ENCODE data around the gene CDC42BPA. TPM values are rescaled to one million over a fixed set of nuclear protein-coding genes. Genes with fewer than 3 reads are reported as not detected.

CDC42BPA gene
- total and polyA plus RNA-seq, 2 donors (not counting 3 experiments of a cell fraction or from before 2014, with no cell fraction given), result 26.1 to 92.6 TPM

DNA sequence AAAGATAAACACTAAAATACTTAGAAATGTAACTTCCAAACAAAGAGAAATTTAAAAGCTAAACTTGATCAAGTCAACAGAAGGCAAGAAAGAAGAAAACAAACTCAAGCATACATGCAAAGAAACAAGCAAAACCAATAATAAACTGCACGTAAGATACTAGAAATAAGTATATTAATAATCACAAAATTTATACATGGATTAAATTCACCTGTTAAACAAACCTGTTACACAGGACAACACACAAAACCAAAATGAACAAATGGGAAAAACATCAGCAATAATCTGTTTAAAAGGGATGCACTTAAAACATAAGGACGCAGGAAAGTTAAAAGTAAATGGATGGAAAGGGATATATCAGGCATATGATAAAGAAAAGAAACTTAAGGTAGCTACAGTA lies 165.8 kb downstream of the CDC42BPA start:
- H3K9me3 ChIP-seq (replicated peaks; ENCODE audit: control insufficient read depth, insufficient read depth, low read length), result no peaks in the 10 kb centered on the region
- dilution Hi-C loops (cut with MboI; ENCODE audit: extremely low pct_ligation_motif_present, low sequenced_read_pairs), result no loop called here
- H3K4me3 ChIP-seq (replicated peaks in 1 of 3; ENCODE audit: insufficient read depth in 1 of 3, low read depth in 1 of 3, low read length in 3 of 3), result no peak overlapping the region
- H3K9ac ChIP-seq (replicated peaks; ENCODE audit: extremely low read depth, insufficient read depth, low read length), result no peak overlapping the region
- H3K27me3 ChIP-seq (ENCODE audit: control insufficient read depth in 2 of 2, insufficient read depth in 2 of 2, low read length in 2 of 2), result no peaks in the 10 kb centered on the region
- POLR2A ChIA-PET, result no interaction called here
- CTCF ChIA-PET, result interaction anchor here (1.2 kb wide), 1 partner anchor 13 kb away, joined by 4 read pairs; no protein-coding TSS in a partner anchor
- no peak overlapping the region for H3K27ac ChIP-seq (ENCODE audit: insufficient read depth, low read depth, low read length)
- DNase-seq (ENCODE audit: low read depth, low spot score) (no peak), FAIRE-seq (no peak)
- H3K79me2 ChIP-seq (ENCODE audit: control insufficient read depth, insufficient read depth, low read length), result peaks cover 39% of the 10 kb centered on the region
- H4K20me1 ChIP-seq (replicated peaks; ENCODE audit: control insufficient read depth, extremely low read depth, insufficient read depth, low read length), result peaks cover 2% of the 10 kb centered on the region
- intact Hi-C loops (cut with micrococcal nuclease), result no loop called here
- TF ChIP-seq, protein P1, sequence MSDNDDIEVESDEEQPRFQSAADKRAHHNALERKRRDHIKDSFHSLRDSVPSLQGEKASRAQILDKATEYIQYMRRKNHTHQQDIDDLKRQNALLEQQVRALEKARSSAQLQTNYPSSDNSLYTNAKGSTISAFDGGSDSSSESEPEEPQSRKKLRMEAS (IDR thresholded peaks at IDR 0.05; ENCODE audit: insufficient read depth, insufficient read length), result no peak
- no peak overlapping the region for H2AFZ ChIP-seq (ENCODE audit: low read depth, low read length)
- no peak overlapping the region for H3K4me2 ChIP-seq (ENCODE audit: insufficient read depth, low read length)
- BruUV-seq (replicated peaks), result no TSS peak
- H3K9me1 ChIP-seq (replicated peaks; ENCODE audit: control insufficient read depth, extremely low read depth, insufficient read depth, low read length), result no peaks in the 10 kb centered on the region
- H3K4me1 ChIP-seq (ENCODE audit: control insufficient read depth, extremely low read depth, insufficient read depth, low read length), result peaks cover 11% of the 10 kb centered on the region
- no peaks in the 10 kb centered on the region for H3K36me3 ChIP-seq (ENCODE audit: control insufficient read depth in 2 of 2, extremely low read depth in 1 of 2, insufficient read depth in 2 of 2, low read length in 2 of 2)

- Histone ChIP-seq H3K36me3 (ENCODE audit: control insufficient read depth in 2 of 2, extremely low read depth in 1 of 2, insufficient read depth in 2 of 2, low read length in 2 of 2) (peaks cover 12 to 14% of the 10 kb centered on the region in 2 experiments), H3K79me2 (ENCODE audit: control insufficient read depth, insufficient read depth, low read length) (peaks cover 13% of the 10 kb centered on the region), H3K9me3 (replicated peaks; ENCODE audit: control insufficient read depth, insufficient read depth, low read length) (no peaks in the 10 kb centered on the region), H3K27ac (ENCODE audit: insufficient read depth, low read depth, low read length) (no peak overlapping the region), H3K9me1 (replicated peaks; ENCODE audit: control insufficient read depth, extremely low read depth, insufficient read depth, low read length) (no peaks in the 10 kb centered on the region), H3K4me1 (ENCODE audit: control insufficient read depth, extremely low read depth, insufficient read depth, low read length) (peaks cover 23% of the 10 kb centered on the region), H4K20me1 (replicated peaks; ENCODE audit: control insufficient read depth, extremely low read depth, insufficient read depth, low read length) (no peaks in the 10 kb centered on the region), H2AFZ (ENCODE audit: low read depth, low read length) (no peak overlapping the region), H3K27me3 (ENCODE audit: control insufficient read depth in 2 of 2, insufficient read depth in 2 of 2, low read length in 2 of 2) (no peaks in the 10 kb centered on the region), H3K9ac (replicated peaks; ENCODE audit: extremely low read depth, insufficient read depth, low read length) (no peak overlapping the region), H3K4me3 (replicated peaks in 1 of 3; ENCODE audit: insufficient read depth in 1 of 3, low read depth in 1 of 3, low read length in 3 of 3) (no peak overlapping the region), H3K4me2 (ENCODE audit: insufficient read depth, low read length) (no peak overlapping the region)
- DNase-seq (ENCODE audit: low read depth, low spot score) (no peak), FAIRE-seq (no peak)
- CTCF ChIA-PET, result interaction anchor here (1.0 to 1.4 kb wide), 2 partner anchors 27 to 298 kb away, joined by 3 read pairs; no protein-coding TSS in a partner anchor
- no TSS peak for BruUV-seq (replicated peaks)
- dilution Hi-C loops (cut with MboI; ENCODE audit: extremely low pct_ligation_motif_present, low sequenced_read_pairs), result no loop called here
- POLR2A ChIA-PET, result no interaction called here
- intact Hi-C loops (cut with micrococcal nuclease), result no loop called here
- no peak for TF ChIP-seq POLR2A (IDR thresholded peaks at IDR 0.05; ENCODE audit: low read depth, low read length)
- no peak for TF ChIP-seq JUN (IDR thresholded peaks at IDR 0.05; ENCODE audit: borderline replicate concordance, insufficient read depth, insufficient read length, low read depth)
- no peak for TF ChIP-seq FOS (IDR thresholded peaks at IDR 0.05; ENCODE audit: borderline replicate concordance, insufficient read depth, low read length)
- TF ChIP-seq MYC (IDR thresholded peaks at IDR 0.05; ENCODE audit: low read depth, low read length), result no peak
- TF ChIP-seq CTCF (IDR thresholded peaks at IDR 0.05; ENCODE audit: extremely low read depth in 1 of 2, insufficient read depth in 1 of 2, low read depth in 1 of 2, low read length in 2 of 2), result no peak
- TF ChIP-seq POLR2AphosphoS5 (IDR thresholded peaks at IDR 0.05; ENCODE audit: insufficient read depth, low read depth, low read length), result no peak
- no peak for TF ChIP-seq GATA2 (IDR thresholded peaks at IDR 0.05; ENCODE audit: insufficient read depth, insufficient read length, low read depth, low read length)
- TF ChIP-seq, protein P1 (IDR thresholded peaks at IDR 0.05; ENCODE audit: insufficient read depth, insufficient read length), result no peak
- no peak for TF ChIP-seq EZH2 (IDR thresholded peaks at IDR 0.05; ENCODE audit: borderline replicate concordance, low read depth, low read length, severe bottlenecking)
These were observed 177.9 kb downstream of the CDC42BPA start for GRCh38 chr1:227140376-227140775.

Data from endothelial cell of umbilical vein (primary cell).